Measurements from ENCODE around the gene ARFGAP2. TPM values are rescaled to one million over a fixed set of nuclear protein-coding genes. Genes with fewer than 3 reads are reported as not detected.

Gene ARFGAP2
- polyA plus RNA-seq, 1 donor = 88.0 TPM

DNA sequence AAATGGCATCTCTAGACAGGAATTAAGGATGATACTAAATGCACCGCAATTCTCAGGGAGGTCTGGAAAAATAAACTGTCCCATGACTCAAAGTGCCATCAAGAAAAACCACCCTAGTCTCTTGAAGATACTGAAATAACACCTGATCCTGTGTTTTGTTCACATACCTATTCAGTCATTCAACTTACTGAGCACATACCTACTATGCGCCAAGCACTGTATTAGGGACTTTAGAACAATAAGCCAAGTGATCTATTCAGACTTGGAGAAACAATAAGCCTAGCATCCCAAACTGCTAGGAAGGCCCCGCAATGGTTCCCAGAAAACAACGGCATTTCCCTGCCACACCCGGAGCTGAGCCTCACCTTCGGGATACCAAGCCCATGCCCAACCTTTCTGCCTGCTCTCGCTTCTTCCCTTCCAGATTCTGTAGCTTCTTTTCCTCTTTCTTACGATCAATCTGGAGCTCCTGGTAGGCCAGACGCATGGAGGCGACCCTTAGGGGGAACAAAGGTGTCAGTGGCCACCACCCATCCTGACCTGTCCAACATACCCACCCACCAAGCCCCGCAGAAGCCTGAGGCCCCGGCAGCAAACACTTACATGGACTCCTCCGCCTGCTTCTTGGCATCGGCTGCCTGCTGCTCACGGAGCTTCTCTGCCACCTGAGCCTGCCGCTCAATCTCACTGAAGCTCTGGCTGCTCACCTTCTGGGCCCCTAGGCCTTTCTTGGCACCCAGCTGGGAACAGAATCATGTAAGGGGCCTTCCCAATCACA lies 5.4 kb downstream of the ARFGAP2 start:
- DNase-seq (ENCODE audit: low read depth) = no peak

DNA sequence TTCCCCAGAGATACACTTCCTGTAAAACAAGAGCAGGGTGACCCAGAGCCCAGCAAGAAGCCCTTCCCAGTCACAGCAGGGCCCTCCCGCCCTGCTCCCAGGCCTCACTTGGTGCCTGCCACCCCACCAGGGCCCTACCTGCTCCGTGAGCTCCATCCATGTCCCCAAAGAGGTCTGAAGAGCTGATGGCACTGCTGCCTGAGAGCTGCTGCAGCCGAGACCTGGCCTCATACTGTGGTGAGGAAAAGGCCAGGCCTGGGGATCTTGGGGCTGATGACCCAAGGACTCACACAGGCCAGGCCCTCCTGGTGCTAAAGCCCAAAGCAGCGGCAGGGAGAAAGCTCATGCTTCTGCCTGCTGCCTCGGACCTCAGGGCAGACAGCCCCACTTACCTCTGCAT lies 10.3 kb downstream of the ARFGAP2 start:
- no peak for DNase-seq (ENCODE audit: low read depth)

DNA sequence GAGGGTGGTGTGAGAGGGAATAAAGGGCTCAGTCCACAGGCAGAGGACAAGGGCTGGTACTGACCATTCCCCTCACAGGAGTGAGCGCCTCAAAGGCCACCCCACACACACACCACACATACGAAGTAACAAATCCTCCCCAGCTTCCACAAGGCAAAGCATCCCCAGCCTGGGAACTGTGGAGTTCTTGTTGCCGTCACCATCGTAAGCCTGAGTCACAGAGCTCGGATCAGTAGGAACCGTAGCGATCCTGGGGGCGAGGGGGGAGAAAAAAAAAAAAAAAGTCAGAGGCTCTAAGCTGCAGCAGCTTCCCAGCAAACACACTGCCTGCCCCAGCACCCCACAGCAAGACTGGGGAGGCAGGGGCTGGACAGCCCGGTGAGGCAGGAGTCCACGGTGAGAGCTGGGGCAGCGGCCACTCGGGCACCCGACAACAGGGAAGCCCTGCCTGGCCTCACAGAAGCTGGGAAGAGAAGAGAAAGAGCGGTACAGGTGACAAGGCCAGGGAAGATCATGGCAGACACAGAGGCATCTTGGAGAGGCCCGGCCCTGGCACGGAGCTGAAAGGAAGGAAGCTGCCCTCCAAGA lies 11.3 kb downstream of the ARFGAP2 start:
- DNase-seq (ENCODE audit: low read depth) = no peak

DNA sequence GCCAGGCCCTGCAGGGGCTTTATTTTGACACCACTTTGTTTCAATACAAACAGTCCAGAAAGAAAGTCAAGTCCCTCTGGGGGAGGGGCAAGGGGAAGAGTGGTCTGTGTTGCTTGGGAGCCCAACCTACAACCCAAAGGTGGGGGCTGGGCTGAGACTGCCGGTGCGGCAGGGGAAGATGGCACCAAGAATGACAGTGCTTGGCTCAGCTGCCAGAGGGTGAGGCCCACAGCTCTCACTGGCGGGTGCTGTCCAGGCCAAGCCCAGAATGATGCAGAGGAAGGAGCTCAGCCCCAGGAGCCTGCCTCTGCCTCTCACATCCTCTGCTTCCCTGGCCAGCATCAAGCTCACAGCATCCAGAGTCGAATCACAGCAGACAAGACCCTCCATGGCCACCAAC lies 12.4 kb downstream of the ARFGAP2 start:
- no peak for DNase-seq (ENCODE audit: low read depth)

DNA sequence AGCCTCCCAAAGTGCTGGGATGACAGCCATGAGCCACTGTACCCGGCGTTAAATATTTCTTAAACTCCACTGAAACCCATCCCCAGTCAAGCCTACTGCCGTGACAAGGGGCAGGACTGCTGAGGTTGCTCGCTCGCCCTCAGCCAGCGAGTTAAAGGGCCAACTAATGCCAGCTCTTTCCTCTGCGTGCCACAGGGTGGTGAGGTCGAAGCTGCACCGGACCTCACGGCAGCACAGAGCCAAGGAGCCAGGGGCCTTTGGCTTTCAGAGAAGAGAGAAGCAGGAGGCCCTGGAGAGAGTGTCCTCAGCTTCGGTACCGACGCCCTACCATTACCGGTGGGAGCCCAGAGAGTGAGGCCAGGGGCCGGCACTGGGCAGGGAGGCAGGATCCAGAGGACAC lies 12.8 kb downstream of the ARFGAP2 start:
- DNase-seq (ENCODE audit: low read depth) = no peak

DNA sequence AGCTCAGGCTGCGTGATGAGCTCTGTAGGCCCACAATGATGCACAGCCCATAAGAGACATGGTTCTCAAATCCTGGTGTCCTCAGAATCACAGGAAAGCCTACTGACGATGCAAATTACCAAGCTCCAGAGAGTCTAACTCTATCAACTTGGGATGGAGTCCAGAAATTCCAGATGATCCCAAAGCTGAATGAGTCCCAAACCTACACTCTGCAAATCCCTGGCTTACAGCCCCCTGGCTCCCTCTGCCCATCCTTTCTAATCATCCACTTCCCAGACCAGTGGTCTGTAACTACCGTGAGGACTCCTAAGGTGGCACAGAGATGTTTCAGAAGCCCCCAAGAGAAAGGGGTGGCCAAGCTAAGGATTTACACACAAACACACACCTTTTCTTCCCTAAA lies 13.5 kb downstream of the ARFGAP2 start:
- no peak for DNase-seq (ENCODE audit: low read depth)

DNA sequence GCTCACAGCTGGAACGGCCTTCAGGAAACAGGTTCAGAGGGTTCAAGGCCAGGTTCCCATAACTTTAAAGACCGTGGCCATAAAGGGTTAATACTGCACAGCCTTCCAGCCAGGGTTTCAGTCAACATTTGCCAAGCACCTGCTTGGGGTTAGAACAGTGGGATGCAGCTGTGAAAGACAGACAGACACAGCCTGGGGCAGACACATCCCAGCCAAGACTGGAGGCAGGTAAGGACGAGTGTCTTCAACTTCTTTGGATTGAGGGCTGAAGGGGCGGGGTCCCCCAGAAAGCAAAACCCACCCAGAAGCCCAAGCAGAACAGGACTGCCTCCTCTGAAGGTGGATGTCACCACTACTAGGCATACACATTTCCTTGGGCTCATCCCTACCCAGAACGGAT lies 14.3 kb downstream of the ARFGAP2 start:
- no peak for DNase-seq (ENCODE audit: low read depth)

DNA sequence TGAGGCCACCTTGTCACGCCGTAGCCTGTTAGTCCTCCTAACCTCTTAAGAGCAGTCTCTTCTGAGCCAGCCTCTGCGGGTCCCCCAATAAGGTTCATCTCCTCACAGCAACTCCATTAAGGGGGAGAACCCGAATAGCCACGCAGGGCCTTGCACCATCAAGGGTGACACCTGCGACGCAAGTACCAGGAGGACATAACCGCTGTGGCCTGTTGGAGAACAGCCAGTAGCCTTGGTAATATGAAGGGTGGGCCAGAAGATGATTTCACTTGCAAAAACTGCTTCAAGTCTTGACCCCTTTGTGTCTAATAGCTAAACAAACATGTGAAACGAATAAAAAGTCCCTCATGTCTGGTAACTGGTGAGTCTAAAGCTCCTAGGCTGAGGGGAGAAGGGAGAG lies 14.8 kb downstream of the ARFGAP2 start:
- DNase-seq (ENCODE audit: low read depth) = no peak

DNA sequence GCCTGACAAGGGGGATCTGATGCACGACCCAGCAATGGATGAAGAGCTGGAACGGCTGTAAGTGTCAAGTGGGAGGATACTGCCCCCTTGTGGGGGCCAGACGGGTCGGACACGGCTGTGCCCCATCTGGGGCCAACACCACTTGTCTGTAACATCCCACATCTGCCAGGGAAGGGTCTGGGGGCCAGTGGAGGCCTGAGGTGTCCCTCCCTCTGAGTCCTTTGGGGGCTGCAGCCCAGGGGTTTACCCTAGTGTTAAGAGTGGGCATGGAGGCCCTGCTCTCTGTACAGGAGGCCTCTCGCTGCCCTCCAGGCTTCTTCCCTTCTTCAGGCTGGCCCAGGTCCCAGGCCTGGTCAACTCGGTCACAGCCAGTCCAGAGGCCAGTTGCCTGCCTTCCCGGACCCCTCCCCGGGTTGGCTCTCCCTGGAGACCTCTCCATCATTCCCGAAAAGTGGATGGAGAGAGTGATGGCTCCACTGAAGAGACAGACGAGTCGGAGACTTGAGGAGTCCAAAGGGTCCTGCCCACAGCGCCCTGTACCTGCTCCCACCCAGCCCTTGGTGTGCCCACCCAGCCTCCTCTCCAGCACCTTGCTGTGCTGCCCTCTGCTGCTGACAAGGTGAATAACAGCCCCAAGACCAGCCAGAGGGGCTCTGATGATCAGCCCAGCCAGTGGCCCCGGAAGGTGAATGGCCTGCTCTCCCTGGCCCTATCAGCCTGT lies 15.4 kb downstream of the ARFGAP2 start:
- no peak for DNase-seq (ENCODE audit: low read depth)

DNA sequence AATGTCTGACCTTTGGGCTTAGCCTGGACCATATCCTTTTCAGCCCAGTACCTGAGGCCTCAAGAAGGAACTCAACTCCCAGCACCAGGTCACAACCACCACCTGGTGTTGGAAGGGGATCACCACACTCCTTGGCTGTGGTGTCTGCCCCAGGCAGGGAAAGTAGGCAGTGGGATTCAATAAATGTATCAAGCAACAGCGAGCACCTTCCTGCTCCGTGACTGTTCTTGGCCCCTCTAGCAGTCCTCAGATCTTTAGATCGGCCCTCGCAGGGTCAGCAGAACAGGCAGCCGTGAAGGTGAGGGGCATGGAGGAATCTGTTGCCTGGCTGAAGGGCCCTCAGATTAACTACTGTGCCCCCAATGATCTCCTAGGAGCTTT lies 15.9 kb downstream of the ARFGAP2 start:
- no peak for DNase-seq (ENCODE audit: low read depth)

DNA sequence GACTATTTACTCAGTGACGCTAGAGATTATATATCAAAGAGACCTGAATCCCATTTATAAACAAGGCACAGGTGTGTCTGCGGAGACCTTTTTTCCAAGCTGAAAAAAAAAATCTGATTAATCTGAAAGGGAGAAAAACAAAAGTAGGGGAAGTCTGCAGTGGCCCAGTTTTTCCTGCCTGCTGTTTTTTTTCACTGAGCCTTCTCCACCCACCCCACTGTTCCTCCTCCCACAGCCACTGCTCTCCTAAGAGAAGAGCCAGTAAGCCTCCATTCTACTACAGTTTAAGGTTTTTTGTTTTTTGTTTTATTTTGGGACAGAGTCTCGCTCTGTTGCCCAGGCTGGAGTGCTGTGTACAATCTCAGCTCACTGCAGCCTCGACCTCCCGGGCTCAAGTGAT lies 18.4 kb downstream of the ARFGAP2 start:
- no peak for DNase-seq (ENCODE audit: low read depth)

DNA sequence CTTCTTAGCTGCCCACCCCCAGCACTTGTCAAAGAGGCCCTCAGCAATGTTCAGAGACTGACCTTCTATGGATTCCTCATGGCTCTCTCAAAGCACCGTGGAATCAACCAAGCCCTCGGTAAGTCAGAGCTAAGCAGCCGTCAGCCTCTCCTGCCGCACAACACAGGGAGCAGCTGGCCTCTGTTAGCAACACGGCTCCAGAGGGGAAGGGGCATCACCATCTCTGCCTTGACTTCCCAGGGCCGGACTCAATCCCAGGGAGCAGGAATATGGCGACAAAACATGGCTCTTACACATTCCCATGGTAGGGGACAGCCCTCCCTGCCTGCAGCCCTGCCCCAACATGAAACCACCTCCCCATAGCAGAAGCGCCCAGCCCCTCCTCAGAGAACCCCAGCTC lies 18.9 kb downstream of the ARFGAP2 start:
- no peak for DNase-seq (ENCODE audit: low read depth)

DNA sequence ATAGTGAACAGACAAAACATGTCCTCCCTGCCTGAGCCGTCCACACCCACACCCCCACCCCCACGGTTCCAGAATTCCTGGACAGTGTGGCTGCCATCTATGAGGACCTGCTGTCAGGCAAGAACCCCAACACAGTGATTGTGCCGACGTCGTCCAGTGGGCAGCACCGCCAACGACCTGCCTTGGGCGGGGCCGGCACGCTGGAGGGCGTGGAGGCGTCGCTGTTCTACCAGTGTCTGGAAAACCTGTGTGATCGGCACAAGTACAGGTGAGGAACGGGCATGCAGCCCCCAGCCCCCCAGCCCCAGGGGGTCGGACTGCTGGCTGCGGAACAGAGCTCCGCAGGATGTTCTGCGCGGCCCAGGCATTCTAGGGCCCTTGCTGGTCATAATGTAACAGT lies 19.7 kb downstream of the ARFGAP2 start:
- no peak for DNase-seq (ENCODE audit: low read depth)

DNA sequence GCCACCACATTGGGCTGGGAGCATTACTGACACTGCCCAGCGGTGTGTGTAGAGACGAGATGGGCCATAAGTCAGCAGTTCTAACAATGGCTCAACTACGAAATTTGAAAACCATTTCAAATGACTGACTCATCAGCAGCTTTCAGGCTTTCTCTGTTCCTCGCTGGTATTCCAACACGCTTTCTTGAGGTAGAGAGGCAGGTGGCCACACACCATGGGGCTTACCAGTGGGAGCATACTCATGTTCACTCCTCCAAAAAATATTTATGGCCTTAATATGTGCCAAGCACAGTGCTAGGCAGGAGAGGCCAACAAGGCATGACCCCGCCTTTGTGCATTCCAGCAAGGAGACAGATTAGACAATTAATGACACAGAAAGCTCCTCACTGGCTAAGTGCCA lies 20.3 kb downstream of the ARFGAP2 start:
- DNase-seq (ENCODE audit: low read depth) = no peak

DNA sequence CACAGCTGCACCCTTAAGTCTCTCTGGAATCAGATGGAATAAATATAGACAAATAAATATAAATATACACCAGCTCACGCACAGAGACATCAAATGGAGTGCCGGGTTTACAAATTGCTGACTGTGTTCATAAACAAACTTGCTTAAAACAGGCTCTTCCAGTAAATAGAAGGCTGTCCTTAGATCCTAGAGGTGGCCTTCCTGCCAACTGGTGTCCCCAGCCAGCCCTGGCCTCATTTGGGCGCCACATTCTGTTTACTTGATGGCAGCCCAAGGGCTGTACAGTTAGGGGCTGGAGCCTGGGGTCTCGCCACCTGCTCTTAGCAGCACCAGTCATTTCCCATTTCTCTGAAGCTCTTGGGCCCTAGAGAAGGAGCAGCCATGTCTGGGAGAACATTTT lies 20.8 kb downstream of the ARFGAP2 start:
- no peak for DNase-seq (ENCODE audit: low read depth)

DNA sequence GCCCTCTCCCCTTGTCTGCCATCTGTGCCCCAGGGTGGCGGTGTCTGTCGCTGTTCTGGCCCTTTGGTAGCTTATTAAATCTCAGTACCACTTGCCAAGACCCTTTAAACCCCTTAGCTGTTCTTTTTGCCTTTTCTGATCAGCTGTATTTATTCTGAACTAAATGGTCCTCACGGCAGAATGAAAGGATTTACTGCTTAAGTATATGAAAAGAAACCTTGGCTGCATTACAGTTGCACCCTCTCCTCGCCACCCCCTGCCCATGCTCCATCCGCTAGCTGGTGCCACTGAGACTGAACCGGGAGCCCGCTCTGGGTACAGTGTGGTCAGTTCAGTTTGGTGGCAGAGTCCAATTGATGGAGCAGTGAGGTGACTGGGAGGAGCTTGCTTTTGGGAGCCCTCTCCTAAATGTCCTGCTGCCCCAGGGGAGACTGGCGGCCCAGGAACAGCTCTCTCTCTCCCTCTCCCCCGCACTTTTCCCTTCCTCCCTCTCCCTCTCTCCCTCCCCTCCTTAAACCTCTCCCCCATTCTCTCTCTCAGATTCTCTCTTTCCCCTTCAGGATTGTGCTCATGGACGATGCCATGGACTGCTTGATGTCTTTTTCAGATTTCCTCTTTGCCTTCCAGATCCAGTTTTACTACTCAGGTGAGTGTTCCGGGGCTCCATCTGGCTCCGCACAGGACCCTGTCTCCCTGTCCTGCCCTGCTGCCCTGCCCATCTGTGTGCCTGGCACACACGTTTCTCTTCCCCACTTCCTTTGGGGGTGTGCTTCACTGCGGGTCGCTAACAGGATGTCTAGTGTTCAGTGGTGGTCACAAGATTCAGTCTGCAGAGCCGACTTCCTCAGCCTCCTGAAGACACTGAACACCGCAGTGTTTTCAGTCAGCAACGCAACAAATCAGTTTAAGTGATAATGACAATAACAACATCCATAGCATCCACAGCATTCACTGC lies 21.8 kb downstream of the ARFGAP2 start:
- DNase-seq (ENCODE audit: low read depth) = no peak

DNA sequence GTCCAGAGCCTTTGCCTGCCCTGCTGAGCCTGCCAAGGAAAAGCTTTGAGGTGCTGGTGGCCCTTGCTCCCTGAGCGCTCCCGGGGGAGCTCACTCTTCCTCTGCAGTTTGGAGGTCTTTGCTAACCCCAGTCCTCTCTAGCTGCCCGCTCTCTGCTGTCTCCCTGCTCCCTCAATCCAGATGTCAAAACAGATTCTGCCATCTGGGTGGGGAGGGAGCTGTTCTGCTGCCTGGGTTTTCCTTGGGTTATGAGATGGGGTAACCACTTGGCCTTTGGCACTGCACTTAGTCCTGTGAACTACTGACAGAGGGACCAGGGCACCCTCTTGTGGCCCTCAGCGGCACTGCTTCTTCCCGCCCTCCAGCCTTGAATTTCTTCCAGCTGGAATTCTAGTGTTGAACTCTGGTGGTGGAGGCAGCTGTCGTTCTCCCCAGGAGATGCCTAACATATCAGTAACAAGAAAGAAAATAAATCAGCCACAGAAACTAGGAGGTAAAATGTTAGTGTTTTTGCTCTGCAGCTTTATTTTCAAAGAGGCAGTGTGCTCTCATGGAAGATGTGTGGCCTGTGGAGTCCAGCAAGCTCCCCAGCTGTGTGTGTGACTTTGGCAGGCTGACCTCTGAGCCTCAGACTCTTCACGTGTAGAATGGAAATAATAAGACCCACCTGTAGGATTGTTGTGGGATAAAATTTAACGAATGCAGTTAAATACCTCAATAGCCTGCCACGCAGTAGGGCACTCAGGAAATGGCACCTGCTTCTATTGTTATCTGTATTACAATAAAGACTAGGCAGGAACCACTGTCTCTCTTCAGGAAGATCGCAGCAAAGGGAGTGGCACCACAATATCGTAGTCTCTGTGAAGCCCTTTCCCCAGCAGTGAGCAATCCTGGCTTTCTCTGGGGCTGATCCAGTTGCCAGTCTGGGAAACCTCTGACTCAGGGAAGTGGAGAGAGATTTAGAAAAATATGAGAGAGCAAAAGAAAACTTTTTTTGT lies 23.4 kb downstream of the ARFGAP2 start:
- peak; percentile 62 for DNase-seq (ENCODE audit: low read depth)

DNA sequence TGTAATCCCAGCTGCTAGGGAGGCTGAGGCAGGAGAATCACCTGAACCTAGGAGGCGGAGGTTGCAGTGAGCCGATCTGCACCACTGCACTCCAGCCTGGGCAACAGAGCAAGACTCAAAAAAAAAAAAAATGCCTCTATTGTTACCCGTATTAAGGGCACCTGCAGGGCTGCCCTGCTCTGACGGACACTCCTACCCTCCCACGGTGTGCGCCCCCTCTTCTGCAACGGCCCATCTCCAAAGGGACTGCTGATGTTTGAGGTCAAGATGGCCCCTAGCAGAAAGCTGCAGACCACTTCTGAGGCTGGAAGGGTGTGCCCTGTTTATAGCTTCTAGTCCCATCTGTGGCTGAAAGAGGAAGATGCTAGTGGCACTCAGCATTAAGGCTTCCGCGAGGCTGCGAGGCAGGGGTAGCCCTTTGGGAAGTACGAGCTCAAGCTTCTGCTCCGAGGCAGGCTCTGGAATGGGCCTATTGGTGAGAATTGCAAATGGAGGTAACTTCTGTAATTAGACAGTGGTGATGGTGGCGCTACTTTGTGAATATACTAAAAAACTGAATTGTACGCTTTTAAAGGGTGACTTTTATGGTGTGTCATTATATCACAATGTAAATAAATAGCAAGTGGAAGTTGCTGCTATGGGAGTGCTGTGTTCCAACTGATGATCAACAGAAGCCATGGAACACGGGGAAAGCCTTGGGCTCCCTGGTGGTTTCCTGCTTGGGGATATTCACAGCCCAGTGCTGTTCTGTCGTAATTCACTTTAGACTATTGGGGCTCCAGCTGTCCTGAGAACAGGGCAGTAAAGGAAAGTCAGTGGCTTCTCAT lies 24.3 kb downstream of the ARFGAP2 start:
- DNase-seq (ENCODE audit: low read depth) = no peak

DNA sequence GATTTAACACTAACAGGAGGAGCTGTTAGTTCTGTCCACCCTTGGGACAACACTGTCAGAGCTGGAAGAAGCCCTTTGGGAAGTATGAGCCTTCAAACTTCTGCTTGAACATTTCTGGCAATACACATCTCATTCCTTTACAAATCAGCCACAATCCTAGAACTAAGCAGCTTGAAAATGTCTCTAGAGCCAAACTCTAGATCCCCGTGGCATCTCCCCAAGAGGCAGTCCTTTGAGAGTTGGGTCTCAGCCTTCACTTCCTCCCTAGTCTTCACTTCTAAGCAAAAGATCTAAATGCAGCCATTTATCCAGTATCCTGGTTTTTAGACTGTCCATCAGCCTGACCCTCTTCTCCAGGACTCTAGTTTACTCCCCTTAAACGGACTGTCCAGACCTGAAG lies 26.9 kb downstream of the ARFGAP2 start:
- DNase-seq (ENCODE audit: low read depth) = no peak
